Mammary epithelial cell (primary cell): ENCODE data around the gene KLRD1.

Source experiments
- EZH2 ChIP-seq: IDR thresholded peaks from 2 replicates; pipeline ENCODE4 v1.6.1; 2012; ENCODE audit warnings: low read length, inconsistent platforms, borderline replicate concordance
- TF ChIP-seq, protein P1 (sequence below), 2 donors: IDR thresholded peaks in 1 of 2; conservative IDR thresholded peaks in 1 of 2; 2 replicates each; pipeline ENCODE4 v1.5.1; 2011 to 2012; ENCODE audit warnings: inconsistent platforms in 2 of 2, low read length in 2 of 2, mild to moderate bottlenecking in 2 of 2, control low read depth in 1 of 2, low read depth in 1 of 2; ENCODE audit not compliant: insufficient read depth in 1 of 2; ENCODE audit errors: extremely low read depth in 1 of 2

DNA sequence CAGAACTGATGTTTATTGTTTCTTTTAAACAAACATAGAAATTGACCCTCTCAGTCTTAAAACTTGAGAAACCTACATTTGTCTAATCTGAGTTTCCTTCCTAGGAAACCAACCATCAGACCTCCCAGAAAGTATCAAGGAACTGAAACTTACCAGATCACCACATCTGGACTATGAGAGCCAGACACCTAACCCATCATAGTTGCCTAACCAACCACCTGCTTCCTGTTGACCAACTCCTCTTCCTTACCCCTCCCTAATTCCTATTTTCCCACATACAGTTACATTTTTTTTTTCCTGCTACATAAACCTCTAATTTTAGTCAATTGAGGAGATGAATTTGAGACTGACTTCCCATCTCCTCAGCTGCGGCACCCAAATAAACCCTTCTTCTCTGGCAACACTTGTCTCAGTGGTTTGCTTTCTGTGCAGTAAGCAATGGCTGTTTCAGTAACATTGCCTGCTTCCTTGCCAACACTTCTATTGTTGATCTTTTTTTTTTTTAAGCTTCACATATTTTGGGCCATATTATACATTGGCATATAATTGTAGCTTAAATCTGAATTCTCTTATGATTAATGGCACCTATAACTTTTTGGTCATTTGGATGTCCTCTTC is 34.3 kb downstream of the KLRD1 start:
- TF ChIP-seq, protein P1, sequence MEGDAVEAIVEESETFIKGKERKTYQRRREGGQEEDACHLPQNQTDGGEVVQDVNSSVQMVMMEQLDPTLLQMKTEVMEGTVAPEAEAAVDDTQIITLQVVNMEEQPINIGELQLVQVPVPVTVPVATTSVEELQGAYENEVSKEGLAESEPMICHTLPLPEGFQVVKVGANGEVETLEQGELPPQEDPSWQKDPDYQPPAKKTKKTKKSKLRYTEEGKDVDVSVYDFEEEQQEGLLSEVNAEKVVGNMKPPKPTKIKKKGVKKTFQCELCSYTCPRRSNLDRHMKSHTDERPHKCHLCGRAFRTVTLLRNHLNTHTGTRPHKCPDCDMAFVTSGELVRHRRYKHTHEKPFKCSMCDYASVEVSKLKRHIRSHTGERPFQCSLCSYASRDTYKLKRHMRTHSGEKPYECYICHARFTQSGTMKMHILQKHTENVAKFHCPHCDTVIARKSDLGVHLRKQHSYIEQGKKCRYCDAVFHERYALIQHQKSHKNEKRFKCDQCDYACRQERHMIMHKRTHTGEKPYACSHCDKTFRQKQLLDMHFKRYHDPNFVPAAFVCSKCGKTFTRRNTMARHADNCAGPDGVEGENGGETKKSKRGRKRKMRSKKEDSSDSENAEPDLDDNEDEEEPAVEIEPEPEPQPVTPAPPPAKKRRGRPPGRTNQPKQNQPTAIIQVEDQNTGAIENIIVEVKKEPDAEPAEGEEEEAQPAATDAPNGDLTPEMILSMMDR (conservative IDR thresholded peaks at IDR 0.05 in 1 of 2, IDR thresholded peaks at IDR 0.05 in 1 of 2; ENCODE audit: extremely low read depth in 1 of 2, insufficient read depth in 1 of 2, low read depth in 1 of 2, low read length in 2 of 2) = no peak
- no peak for TF ChIP-seq EZH2
